NCI-H510A treated with DMSO at 0.1 percent for 48 hours (cell line): ENCODE data around the gene LIFR.
"Not testable (repeated sequence)": the region's sequence is repeated elsewhere in the genome, so short reads cannot be mapped to it uniquely, and the experiment has no call there.

ENCODE experiments used
- DNase-seq: peaks from one replicate; lab custom pipeline; 2025; lab: John Stamatoyannopoulos, UW

The LIFR gene, protein sequence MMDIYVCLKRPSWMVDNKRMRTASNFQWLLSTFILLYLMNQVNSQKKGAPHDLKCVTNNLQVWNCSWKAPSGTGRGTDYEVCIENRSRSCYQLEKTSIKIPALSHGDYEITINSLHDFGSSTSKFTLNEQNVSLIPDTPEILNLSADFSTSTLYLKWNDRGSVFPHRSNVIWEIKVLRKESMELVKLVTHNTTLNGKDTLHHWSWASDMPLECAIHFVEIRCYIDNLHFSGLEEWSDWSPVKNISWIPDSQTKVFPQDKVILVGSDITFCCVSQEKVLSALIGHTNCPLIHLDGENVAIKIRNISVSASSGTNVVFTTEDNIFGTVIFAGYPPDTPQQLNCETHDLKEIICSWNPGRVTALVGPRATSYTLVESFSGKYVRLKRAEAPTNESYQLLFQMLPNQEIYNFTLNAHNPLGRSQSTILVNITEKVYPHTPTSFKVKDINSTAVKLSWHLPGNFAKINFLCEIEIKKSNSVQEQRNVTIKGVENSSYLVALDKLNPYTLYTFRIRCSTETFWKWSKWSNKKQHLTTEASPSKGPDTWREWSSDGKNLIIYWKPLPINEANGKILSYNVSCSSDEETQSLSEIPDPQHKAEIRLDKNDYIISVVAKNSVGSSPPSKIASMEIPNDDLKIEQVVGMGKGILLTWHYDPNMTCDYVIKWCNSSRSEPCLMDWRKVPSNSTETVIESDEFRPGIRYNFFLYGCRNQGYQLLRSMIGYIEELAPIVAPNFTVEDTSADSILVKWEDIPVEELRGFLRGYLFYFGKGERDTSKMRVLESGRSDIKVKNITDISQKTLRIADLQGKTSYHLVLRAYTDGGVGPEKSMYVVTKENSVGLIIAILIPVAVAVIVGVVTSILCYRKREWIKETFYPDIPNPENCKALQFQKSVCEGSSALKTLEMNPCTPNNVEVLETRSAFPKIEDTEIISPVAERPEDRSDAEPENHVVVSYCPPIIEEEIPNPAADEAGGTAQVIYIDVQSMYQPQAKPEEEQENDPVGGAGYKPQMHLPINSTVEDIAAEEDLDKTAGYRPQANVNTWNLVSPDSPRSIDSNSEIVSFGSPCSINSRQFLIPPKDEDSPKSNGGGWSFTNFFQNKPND

DNA sequence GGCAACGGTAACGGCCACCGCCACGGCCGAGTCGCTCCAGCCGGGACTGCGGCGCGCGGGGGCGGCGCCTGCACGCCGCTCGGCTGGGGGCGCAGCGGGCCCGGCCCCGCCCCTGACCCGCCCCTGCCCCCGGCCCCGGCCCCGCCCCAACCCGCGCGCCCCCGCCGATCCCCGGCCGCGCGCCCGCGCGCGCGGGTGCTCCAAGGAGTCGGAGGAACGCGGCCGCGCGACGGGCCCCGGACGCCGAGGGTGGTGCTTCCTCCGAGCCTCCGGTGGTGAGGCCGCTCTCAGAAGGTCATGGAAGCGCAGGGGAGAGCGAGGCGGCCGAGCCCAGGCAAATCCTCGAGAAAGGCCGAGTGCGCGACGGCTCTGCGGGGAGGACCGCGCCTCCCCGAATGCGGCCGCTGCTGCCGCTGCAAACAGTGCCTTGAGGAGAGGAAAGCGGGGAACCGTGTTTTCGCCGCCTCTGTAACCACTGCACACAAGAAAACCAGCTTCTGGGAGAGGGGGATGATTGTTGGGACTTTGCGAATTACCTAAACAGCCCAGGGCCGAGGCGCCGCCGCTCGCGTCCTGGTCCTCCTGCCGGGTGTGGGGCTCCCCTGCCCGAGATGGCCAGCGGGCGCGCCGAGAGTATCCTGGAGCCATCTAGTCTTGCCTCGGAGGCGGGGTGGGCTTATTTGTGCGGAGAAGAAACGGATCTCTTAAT lies at the start of gene LIFR:
TSS of gene LIFR (minus strand) at position 48 of the 709 bp plus-strand sequence. CDS start 25,999 bp downstream, outside the sequence.
- peak; percentile 92 for DNase-seq

GRCh38 chr5:38605610-38606009 lies 49.2 kb upstream of the LIFR start:
- DNase-seq: no peak

- DNase-seq: no peak
These were observed 47.2 kb upstream of the LIFR start for GRCh38 chr5:38603691-38604090.

DNA sequence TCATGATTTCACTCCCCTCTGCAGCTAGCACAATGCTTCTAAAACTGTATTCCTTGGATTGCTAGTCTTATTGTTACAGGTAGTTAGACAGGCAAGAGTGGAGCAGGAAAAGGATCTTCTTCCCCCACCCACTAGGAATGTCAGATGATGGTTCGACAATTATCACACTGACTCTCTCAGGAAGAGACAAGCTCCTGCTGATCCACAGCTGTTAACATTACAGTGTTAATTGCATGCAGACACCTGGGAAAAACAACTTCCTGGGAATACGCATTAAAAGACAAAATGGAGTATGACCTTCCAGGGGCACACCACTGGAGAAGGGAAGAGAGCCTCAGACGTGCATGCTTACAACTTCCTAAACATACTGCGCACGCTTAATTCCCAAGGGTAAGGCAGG lies 46.2 kb upstream of the LIFR start:
- no peak for DNase-seq

GRCh38 chr5:38601863-38602298 lies 45.4 kb upstream of the LIFR start:
- no peak for DNase-seq

- DNase-seq: no peak
These were observed 44.9 kb upstream of the LIFR start for GRCh38 chr5:38601133-38601862.

- no peak for DNase-seq
These were observed 44.0 kb upstream of the LIFR start for GRCh38 chr5:38600329-38601045.

DNA sequence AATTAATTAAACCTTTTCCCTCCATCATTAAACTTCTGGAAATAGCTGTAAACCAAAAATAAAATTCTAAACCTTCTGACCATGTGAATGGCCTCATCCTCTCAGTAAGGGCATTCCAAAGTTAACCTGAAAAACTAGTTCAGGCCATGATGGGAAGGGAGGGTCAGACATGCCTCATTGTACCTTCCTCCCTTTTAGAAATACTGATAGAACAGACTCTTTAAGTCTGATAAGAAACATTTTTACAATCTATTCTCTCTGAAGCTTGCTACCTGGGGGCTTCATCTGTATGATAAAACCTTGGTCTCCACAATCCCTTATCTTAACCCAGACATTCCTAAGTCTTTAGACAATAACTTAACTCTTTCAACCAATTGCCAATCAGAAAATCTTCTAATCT lies 43.3 kb upstream of the LIFR start:
- not testable (repeated sequence) for DNase-seq

GRCh38 chr5:38598994-38599617 lies 42.7 kb upstream of the LIFR start:
- no peak for DNase-seq

DNA sequence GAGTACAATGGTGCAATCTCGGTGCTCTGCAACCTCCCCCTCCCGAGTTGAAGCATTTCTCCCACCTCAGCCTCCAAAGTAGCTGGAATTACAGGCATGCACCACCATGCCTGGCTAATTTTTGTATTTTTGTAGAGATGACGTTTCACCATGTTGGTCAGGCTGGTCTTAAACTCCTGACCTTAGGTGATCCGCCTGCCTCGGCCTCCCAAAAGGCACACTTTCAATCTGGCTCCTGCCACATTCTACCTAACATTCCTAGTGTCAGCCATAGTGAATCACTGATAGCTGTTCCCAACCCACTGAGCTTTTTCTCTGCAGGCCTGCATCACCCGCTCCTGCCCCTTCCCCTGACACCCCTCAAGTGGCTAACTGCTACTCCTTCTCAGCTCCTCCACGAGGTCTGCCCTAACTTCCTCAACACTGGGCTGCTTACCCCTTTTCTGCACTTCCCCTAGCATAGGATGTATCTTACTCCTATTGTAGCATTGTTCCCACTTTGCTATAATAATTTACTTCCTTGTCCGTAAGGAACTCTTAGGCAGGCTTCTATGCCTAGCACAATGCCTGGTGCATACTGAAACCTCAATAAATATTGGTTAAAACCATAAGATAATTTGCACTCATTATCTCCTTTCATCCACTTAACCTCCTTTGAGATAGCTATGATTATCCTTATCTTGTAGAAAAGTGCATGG lies 42.0 kb upstream of the LIFR start:
- no peak for DNase-seq

DNA sequence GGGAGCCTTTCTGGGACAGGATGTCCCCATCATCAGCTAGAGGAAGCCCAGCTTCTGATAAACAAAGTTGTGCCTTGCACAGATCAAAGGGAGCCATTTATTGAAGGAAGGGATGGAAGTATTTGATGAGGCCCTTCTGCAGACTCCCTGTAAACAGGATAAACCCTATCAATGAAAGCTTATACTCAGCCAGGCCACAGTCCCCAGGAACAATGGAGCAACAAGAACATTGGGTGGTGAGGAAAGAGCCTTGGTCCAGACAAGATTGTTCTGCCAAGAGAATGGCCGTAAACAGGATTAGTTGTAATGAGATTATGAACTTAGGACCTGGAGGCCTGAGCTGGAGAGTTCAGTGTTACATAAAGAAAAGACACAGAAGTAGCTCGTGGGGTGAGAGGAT lies 40.5 kb upstream of the LIFR start:
- DNase-seq: no peak

DNA sequence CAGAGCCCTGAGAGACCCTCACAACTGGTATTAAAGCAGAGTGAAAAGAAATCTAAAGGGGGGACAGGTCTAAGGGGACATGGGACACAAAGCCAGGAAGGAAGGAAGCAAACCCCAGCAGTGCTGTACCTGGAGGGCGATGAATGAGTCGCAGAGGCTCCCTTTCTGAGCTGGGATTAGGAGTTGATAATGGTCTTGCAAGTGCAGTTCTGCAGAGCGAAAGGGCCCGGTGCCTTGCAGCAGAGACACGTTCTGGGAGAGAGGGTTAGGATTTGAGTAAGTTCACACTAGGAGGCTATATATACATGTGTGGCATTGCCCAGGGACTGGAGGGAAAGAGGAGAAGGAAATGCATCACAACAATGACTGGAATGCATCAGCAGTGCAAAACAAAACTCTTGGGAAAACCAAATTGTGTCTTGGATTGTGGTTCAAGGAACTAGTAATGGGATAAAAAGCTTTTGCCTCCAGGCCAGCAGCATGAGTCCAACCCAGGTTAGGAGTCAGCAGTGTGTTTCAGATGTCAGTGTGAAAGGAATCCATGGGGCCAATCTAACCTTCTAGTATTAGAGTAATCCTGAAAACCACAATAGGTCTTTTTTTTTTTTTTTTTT lies 38.8 kb upstream of the LIFR start:
- DNase-seq: no peak

- DNase-seq: no peak
These were observed 37.5 kb upstream of the LIFR start for GRCh38 chr5:38593959-38594358.

GRCh38 chr5:38591523-38591849 lies 35.0 kb upstream of the LIFR start:
- no peak for DNase-seq

- DNase-seq: no peak
These were observed 34.5 kb upstream of the LIFR start for GRCh38 chr5:38590838-38591522.

GRCh38 chr5:38589629-38590028 lies 33.2 kb upstream of the LIFR start:
- DNase-seq: no peak

GRCh38 chr5:38585816-38586215 lies 29.4 kb upstream of the LIFR start:
- DNase-seq: no peak

DNA sequence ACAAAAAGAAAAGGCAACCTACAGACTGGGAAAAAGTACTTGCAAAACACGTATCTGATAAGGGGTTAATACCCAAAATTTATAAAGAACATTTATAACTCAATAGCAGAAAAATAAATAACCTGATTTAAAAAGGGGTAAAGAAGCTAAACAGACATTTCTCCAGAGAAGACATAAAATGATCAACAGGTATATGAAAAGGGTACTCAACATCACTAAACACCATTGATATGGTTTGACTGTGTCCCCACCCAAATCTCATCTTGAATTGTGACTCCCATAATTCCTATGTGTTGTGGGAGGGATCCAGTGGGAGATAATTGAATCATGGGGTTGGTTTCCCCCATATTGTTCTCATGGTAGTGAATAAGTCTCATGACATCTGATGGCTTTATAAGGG lies 27.1 kb upstream of the LIFR start:
- no peak for DNase-seq

DNA sequence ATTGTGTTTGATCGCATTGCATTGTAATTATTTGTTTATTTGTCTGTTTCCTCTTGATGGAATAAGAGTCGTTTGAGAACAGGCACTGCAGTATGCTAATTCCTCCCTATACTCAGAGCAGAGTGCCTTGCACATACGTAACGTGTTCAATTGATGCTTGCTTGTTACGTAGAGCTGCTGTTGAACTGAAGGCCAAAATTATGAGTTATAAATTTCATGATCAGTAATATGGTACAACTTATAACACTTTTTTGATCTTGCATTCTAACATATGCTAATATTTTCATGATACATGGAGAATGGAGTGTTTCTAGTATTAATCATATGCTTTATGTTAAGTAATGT lies 26.5 kb upstream of the LIFR start:
- DNase-seq: no peak
